ENCODE data around the gene FN3K.
A peak's percentile ranks its signal among the peaks of the same experiment; 100 is the strongest.
"Not testable (repeated sequence)": the region's sequence is repeated elsewhere in the genome, so short reads cannot be mapped to it uniquely, and the experiment has no call there.

The FN3K gene

GRCh38 chr17:82782657-82783207, 47.3 kb downstream of the FN3K start:
- Histone ChIP-seq H3K4me1 (ENCODE audit: control insufficient read depth in 5 of 5, insufficient read depth in 5 of 5, low read length in 5 of 5) (peaks cover 0 to 25% (median 8%) of the 10 kb centered on the region in 5 donors), H3K4me3 (ENCODE audit: low read depth in 1 of 5, low read length in 5 of 5) (peak overlapping the region in 1 of 5 donors; percentile 45), H3K9ac (ENCODE audit: low read length in 5 of 5) (peak overlapping the region in 1 of 5 donors; percentile 11), H3K27ac (ENCODE audit: low read depth, low read length) (peak overlapping the region; percentile 23), H3K27me3 (ENCODE audit: control insufficient read depth in 5 of 5, insufficient read depth in 4 of 5, low read length in 5 of 5) (no peaks in the 10 kb centered on the region), H3K36me3 (ENCODE audit: control insufficient read depth in 5 of 5, insufficient read depth in 5 of 5, low read length in 5 of 5) (peaks cover 0 to 32% (median 17%) of the 10 kb centered on the region in 5 donors), H3K9me3 (ENCODE audit: control insufficient read depth in 5 of 5, low read length in 5 of 5) (no peaks in the 10 kb centered on the region)

GRCh38 chr17:82783498-82783897, 48.1 kb downstream of the FN3K start:
- Histone ChIP-seq H3K9me3 (ENCODE audit: control insufficient read depth in 5 of 5, low read length in 5 of 5) (no peaks in the 10 kb centered on the region), H3K9ac (ENCODE audit: low read length in 5 of 5) (no peak overlapping the region), H3K4me3 (ENCODE audit: low read depth in 1 of 5, low read length in 5 of 5) (no peak overlapping the region), H3K36me3 (ENCODE audit: control insufficient read depth in 5 of 5, insufficient read depth in 5 of 5, low read length in 5 of 5) (peaks cover 0 to 32% (median 17%) of the 10 kb centered on the region in 5 donors), H3K4me1 (ENCODE audit: control insufficient read depth in 5 of 5, insufficient read depth in 5 of 5, low read length in 5 of 5) (peaks cover 0 to 25% (median 8%) of the 10 kb centered on the region in 5 donors), H3K27ac (ENCODE audit: low read depth, low read length) (no peak overlapping the region), H3K27me3 (ENCODE audit: control insufficient read depth in 5 of 5, insufficient read depth in 4 of 5, low read length in 5 of 5) (no peaks in the 10 kb centered on the region)

- Histone ChIP-seq H3K4me1 (ENCODE audit: control insufficient read depth in 5 of 5, insufficient read depth in 5 of 5, low read length in 5 of 5) (peaks cover 0 to 18% (median 8%) of the 10 kb centered on the region in 5 donors), H3K36me3 (ENCODE audit: control insufficient read depth in 5 of 5, insufficient read depth in 5 of 5, low read length in 5 of 5) (peaks cover 0 to 30% (median 24%) of the 10 kb centered on the region in 5 donors)
- H3K4me3 ChIP-seq (ENCODE audit: low read depth in 1 of 5, low read length in 5 of 5); H3K9ac ChIP-seq (ENCODE audit: low read length in 5 of 5); H3K27me3 ChIP-seq (ENCODE audit: control insufficient read depth in 5 of 5, insufficient read depth in 4 of 5, low read length in 5 of 5); H3K9me3 ChIP-seq (ENCODE audit: control insufficient read depth in 5 of 5, low read length in 5 of 5); H3K27ac ChIP-seq (ENCODE audit: low read depth, low read length): not testable (repeated sequence)
These were observed 50.2 kb downstream of the FN3K start for GRCh38 chr17:82785581-82785980.

- Histone ChIP-seq H3K27me3 (ENCODE audit: control insufficient read depth in 5 of 5, insufficient read depth in 4 of 5, low read length in 5 of 5) (no peaks in the 10 kb centered on the region), H3K9ac (ENCODE audit: low read length in 5 of 5) (no peak overlapping the region), H3K4me3 (ENCODE audit: low read depth in 1 of 5, low read length in 5 of 5) (no peak overlapping the region), H3K36me3 (ENCODE audit: control insufficient read depth in 5 of 5, insufficient read depth in 5 of 5, low read length in 5 of 5) (peaks cover 0 to 33% (median 24%) of the 10 kb centered on the region in 5 donors), H3K9me3 (ENCODE audit: control insufficient read depth in 5 of 5, low read length in 5 of 5) (no peaks in the 10 kb centered on the region), H3K27ac (ENCODE audit: low read depth, low read length) (no peak overlapping the region), H3K4me1 (ENCODE audit: control insufficient read depth in 5 of 5, insufficient read depth in 5 of 5, low read length in 5 of 5) (peaks cover 0 to 17% (median 8%) of the 10 kb centered on the region in 5 donors)
These were observed 51.0 kb downstream of the FN3K start for GRCh38 chr17:82786427-82786826.

GRCh38 chr17:82787081-82787848, 51.9 kb downstream of the FN3K start:
- no peak overlapping the region for H3K27ac ChIP-seq (ENCODE audit: low read depth, low read length)
- H3K4me1 ChIP-seq (ENCODE audit: control insufficient read depth in 5 of 5, insufficient read depth in 5 of 5, low read length in 5 of 5), result peaks cover 0 to 10% (median 7%) of the 10 kb centered on the region in 5 donors
- no peaks in the 10 kb centered on the region for H3K27me3 ChIP-seq (ENCODE audit: control insufficient read depth in 5 of 5, insufficient read depth in 4 of 5, low read length in 5 of 5)
- H3K9me3 ChIP-seq (ENCODE audit: control insufficient read depth in 5 of 5, low read length in 5 of 5), result no peaks in the 10 kb centered on the region
- peaks cover 0 to 34% (median 23%) of the 10 kb centered on the region in 5 donors for H3K36me3 ChIP-seq (ENCODE audit: control insufficient read depth in 5 of 5, insufficient read depth in 5 of 5, low read length in 5 of 5)
- H3K4me3 ChIP-seq (ENCODE audit: low read depth in 1 of 5, low read length in 5 of 5), result no peak overlapping the region
- H3K9ac ChIP-seq (ENCODE audit: low read length in 5 of 5), result no peak overlapping the region

- H3K4me1 ChIP-seq (ENCODE audit: control insufficient read depth in 5 of 5, insufficient read depth in 5 of 5, low read length in 5 of 5), result peaks cover 0 to 8% (median 4%) of the 10 kb centered on the region in 5 donors
- H3K36me3 ChIP-seq (ENCODE audit: control insufficient read depth in 5 of 5, insufficient read depth in 5 of 5, low read length in 5 of 5), result peaks cover 0 to 25% (median 15%) of the 10 kb centered on the region in 5 donors
- no peaks in the 10 kb centered on the region for H3K9me3 ChIP-seq (ENCODE audit: control insufficient read depth in 5 of 5, low read length in 5 of 5)
- no peak overlapping the region for H3K9ac ChIP-seq (ENCODE audit: low read length in 5 of 5)
- H3K27me3 ChIP-seq (ENCODE audit: control insufficient read depth in 5 of 5, insufficient read depth in 4 of 5, low read length in 5 of 5), result no peaks in the 10 kb centered on the region
- H3K4me3 ChIP-seq (ENCODE audit: low read depth in 1 of 5, low read length in 5 of 5), result no peak overlapping the region
- no peak overlapping the region for H3K27ac ChIP-seq (ENCODE audit: low read depth, low read length)
These were observed 53.0 kb downstream of the FN3K start for GRCh38 chr17:82788206-82789001.

GRCh38 chr17:82789051-82789592, 53.7 kb downstream of the FN3K start:
- Histone ChIP-seq H3K36me3 (ENCODE audit: control insufficient read depth in 5 of 5, insufficient read depth in 5 of 5, low read length in 5 of 5) (peaks cover 0 to 22% (median 13%) of the 10 kb centered on the region in 5 donors), H3K9ac (ENCODE audit: low read length in 5 of 5) (no peak overlapping the region), H3K4me3 (ENCODE audit: low read depth in 1 of 5, low read length in 5 of 5) (no peak overlapping the region), H3K4me1 (ENCODE audit: control insufficient read depth in 5 of 5, insufficient read depth in 5 of 5, low read length in 5 of 5) (peaks cover 0 to 8% (median 4%) of the 10 kb centered on the region in 5 donors), H3K9me3 (ENCODE audit: control insufficient read depth in 5 of 5, low read length in 5 of 5) (no peaks in the 10 kb centered on the region), H3K27ac (ENCODE audit: low read depth, low read length) (no peak overlapping the region), H3K27me3 (ENCODE audit: control insufficient read depth in 5 of 5, insufficient read depth in 4 of 5, low read length in 5 of 5) (no peaks in the 10 kb centered on the region)

GRCh38 chr17:82789806-82790205, 54.4 kb downstream of the FN3K start:
- peaks cover 0 to 16% (median 10%) of the 10 kb centered on the region in 5 donors for H3K36me3 ChIP-seq (ENCODE audit: control insufficient read depth in 5 of 5, insufficient read depth in 5 of 5, low read length in 5 of 5)
- no peak overlapping the region for H3K4me3 ChIP-seq (ENCODE audit: low read depth in 1 of 5, low read length in 5 of 5)
- no peak overlapping the region for H3K9ac ChIP-seq (ENCODE audit: low read length in 5 of 5)
- H3K9me3 ChIP-seq (ENCODE audit: control insufficient read depth in 5 of 5, low read length in 5 of 5), result no peaks in the 10 kb centered on the region
- peaks cover 0 to 9% (median 8%) of the 10 kb centered on the region in 5 donors for H3K4me1 ChIP-seq (ENCODE audit: control insufficient read depth in 5 of 5, insufficient read depth in 5 of 5, low read length in 5 of 5)
- H3K27me3 ChIP-seq (ENCODE audit: control insufficient read depth in 5 of 5, insufficient read depth in 4 of 5, low read length in 5 of 5), result no peaks in the 10 kb centered on the region
- no peak overlapping the region for H3K27ac ChIP-seq (ENCODE audit: low read depth, low read length)

GRCh38 chr17:82790391-82790790, 55.0 kb downstream of the FN3K start:
- no peak overlapping the region for H3K9ac ChIP-seq (ENCODE audit: low read length in 5 of 5)
- no peaks in the 10 kb centered on the region for H3K27me3 ChIP-seq (ENCODE audit: control insufficient read depth in 5 of 5, insufficient read depth in 4 of 5, low read length in 5 of 5)
- H3K4me1 ChIP-seq (ENCODE audit: control insufficient read depth in 5 of 5, insufficient read depth in 5 of 5, low read length in 5 of 5), result peaks cover 0 to 13% (median 8%) of the 10 kb centered on the region in 5 donors
- peaks cover 0 to 19% (median 10%) of the 10 kb centered on the region in 5 donors for H3K36me3 ChIP-seq (ENCODE audit: control insufficient read depth in 5 of 5, insufficient read depth in 5 of 5, low read length in 5 of 5)
- H3K4me3 ChIP-seq (ENCODE audit: low read depth in 1 of 5, low read length in 5 of 5), result no peak overlapping the region
- H3K9me3 ChIP-seq (ENCODE audit: control insufficient read depth in 5 of 5, low read length in 5 of 5), result no peaks in the 10 kb centered on the region
- H3K27ac ChIP-seq (ENCODE audit: low read depth, low read length), result no peak overlapping the region
